AG10803 (cell line): Measurements from ENCODE around the gene HCN1.

ENCODE experiments used
- DNase-seq: peaks from one replicate; pipeline ENCODE4 v3.0.0; 2010; ENCODE audit warnings: low read depth
- H3K4me3 ChIP-seq: 2 replicates; pipeline ENCODE4 v1.5.1; 2011; ENCODE audit warnings: mild to moderate bottlenecking, low read length, control low read depth
- TF ChIP-seq, protein P1 (sequence below): conservative IDR thresholded peaks from 2 replicates; pipeline ENCODE4 v1.5.1; 2011; ENCODE audit warnings: mild to moderate bottlenecking, low read length, control low read depth, inconsistent platforms

Gene HCN1

DNA sequence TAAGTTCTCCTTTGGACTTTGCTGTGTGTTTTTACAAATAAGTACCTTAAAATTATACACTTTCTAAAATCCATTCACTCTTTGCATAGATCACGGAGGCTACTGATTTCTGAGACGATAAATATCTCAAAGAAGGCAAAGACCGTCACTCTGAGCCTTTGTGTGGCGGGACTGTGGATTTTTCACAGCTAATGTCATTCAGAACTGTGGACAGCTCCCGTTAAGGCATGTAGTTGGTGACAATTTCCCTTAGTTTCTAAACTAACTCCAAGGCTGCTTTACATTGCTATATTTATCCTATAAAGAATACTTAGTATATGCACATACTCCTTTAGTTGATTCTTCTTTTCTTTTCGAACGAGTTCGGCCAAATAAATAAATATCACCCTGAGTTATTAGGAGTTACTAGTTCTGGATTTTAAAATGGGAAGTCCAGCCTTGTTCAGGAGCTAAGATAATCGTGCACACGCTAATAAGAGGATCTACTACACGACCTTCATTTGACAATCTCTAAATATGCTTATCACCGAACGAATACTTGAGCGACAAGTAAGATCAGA, 1.8 kb downstream of the HCN1 start:
- TF ChIP-seq, protein P1, sequence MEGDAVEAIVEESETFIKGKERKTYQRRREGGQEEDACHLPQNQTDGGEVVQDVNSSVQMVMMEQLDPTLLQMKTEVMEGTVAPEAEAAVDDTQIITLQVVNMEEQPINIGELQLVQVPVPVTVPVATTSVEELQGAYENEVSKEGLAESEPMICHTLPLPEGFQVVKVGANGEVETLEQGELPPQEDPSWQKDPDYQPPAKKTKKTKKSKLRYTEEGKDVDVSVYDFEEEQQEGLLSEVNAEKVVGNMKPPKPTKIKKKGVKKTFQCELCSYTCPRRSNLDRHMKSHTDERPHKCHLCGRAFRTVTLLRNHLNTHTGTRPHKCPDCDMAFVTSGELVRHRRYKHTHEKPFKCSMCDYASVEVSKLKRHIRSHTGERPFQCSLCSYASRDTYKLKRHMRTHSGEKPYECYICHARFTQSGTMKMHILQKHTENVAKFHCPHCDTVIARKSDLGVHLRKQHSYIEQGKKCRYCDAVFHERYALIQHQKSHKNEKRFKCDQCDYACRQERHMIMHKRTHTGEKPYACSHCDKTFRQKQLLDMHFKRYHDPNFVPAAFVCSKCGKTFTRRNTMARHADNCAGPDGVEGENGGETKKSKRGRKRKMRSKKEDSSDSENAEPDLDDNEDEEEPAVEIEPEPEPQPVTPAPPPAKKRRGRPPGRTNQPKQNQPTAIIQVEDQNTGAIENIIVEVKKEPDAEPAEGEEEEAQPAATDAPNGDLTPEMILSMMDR = no peak
- DNase-seq = no peak
- H3K4me3 ChIP-seq = no peak overlapping the region

DNA sequence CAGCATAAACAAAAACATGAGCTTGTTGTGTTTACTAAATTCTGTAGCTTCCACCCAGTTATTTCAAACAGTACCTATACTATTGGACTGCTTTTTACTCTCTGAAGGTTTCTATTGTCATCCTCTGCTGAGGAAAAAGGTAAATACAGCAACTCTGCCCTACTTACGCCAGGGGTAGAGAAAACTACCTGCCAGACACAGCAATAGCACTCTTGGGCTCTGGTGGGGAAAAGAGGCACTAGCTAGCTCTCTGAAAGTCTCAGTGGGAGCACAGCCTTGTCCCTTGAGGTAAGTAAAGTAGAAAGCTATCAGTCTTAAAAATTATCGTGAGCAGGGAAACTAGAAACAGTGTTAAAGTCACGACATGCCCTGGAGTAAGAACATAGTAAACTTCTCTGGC, 3.7 kb downstream of the HCN1 start:
- no peak overlapping the region for H3K4me3 ChIP-seq
- DNase-seq = no peak
- TF ChIP-seq, protein P1 = no peak

DNA sequence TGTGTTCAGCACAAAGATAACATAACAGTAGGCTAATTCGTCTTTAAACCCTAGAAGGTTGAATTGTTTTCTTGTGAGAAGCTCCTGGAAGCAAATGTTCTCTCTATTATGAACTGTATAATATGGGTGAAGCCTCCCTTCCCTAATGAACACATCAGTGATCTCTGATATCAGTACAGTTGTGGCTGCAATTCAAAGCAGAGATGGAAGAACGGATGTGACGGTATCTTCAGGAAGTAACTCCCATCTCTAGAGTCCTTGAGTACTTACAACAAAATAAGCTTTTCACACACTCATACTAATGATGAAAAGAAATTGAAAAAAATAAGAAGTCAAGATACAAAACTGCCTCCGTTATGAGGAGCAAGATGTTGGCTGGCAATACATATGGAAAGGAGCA, 4.5 kb downstream of the HCN1 start:
- TF ChIP-seq, protein P1 = no peak
- DNase-seq = no peak
- no peak overlapping the region for H3K4me3 ChIP-seq

DNA sequence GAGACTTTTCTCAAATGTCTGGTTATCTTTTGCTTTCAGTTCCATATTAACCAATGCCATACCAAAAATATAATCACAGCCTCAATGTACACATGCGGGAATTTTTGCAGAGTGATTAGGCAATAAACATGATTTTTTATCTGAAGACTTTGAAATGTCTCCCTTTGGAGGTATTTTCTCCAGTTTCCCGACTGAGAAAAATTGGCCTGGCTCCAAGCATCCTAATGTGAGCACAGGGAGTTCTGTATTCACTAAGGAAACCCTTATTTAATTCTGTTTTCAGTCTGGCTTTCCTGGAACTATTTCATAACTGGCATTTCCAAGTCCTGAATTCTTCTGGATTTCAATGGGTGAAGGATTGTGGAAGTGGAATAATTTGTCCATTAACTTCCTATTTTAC, 8.5 kb downstream of the HCN1 start:
- no peak for DNase-seq
- no peak overlapping the region for H3K4me3 ChIP-seq
- TF ChIP-seq, protein P1 = no peak

DNA sequence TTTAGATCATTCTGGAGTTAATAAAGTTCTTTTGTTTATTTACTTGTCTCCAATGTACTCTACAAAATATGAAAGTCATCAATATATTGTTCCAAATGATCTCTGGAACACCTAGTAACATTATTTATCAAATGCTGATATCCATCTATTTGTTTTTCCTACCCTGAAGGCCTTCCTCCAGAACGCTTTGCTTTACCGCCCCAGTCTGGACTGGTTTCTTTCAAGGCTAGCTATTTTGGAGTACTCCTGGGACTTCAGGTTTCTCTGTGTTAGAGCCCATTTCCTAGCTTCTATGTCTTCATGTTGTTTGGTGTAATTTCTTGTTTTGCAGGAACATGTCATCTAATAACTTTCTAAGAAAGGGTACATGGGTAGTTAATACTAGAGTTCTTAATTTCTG, 9.6 kb downstream of the HCN1 start:
- DNase-seq = no peak
- TF ChIP-seq, protein P1 = no peak

DNA sequence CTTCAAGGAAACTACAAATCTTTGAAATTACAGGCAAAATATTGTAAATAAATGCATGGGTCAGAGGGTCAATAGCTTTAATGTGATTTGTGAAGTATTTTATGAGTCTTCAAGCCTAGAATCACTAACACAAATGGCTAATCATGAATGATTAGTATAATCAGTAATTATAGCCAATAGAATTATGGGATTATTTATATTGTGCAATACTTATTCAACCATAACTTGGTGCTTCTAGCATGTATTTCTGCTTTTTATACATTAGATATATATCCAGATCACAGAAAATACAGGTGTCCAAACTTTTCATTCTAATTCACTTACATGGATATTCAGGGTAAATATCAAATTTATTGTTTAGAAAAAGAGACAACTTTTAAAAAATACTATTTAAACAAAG, 12.1 kb downstream of the HCN1 start:
- TF ChIP-seq, protein P1 = no peak
- DNase-seq = no peak

More for the DNA sequence above, 9.6 kb downstream of the HCN1 start:
- H3K4me3 ChIP-seq = no peak overlapping the region

DNA sequence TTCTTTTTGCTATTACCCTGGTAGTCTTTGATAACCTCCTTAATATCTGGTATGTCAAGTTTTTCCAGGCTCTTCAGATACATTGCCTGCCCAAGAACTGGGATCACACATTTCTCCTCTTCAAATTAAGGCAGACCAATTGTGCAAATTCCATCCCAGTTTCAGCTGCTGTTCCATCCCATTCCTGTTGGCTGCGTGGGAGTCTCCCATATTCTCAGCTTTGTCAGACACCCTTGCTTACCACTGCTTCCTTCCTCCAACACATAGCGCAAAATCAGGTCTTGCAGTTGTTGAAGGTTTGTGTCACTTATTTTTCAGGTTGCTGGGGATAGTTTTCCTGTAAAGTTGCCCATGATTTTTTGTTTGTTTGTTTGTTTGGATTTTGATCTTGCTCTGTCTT, 15.2 kb downstream of the HCN1 start:
- TF ChIP-seq, protein P1 = no peak
- no peak overlapping the region for H3K4me3 ChIP-seq
- DNase-seq = no peak

More for the DNA sequence above, 12.1 kb downstream of the HCN1 start:
- no peak overlapping the region for H3K4me3 ChIP-seq
